GM21737 (cell line): ENCODE measurements around the gene ZMYM3.

Experiments used
- ATAC-seq: cut with Tn5 transposase; IDR thresholded peaks from one replicate; pipeline ENCODE4 v1.9.1; 2021; ENCODE audit warnings: mild to moderate bottlenecking, moderate library complexity; ENCODE audit not compliant: unreplicated experiment

ZMYM3 gene

DNA sequence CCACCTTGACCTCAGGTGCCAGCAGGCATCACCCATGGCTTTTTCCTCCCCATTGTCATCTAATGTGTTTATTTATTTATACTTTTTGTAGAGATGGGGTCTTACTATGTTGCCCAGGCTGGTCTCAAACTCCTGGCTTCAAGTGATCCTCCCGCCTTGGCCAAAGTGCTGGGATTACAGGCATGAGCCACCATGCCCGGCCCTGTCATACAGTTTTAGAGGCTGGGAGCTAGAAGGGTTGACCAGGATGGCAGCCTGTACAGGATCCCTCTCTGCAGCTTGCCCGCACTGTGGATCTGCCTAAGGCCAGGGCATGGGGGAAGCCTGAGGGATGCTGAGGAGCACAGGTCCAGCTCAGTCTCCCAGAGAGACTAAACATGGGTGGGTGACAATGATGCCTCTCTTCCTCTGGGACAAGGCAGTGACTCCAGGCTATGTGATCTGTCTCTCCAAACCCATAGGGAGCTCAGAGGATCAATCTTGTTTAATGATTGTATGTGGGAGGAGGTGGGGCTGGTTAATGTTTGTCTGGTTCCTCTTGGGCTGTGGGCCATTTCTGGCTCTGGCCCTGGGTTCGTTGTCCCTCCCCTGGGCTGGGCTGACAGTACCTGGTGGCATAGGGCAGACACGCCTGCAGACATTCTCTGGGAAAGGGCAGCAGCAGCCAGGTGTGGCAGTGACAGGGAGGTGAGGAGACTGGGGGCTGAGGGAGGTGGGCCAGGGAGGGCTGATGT is 39.2 kb downstream of the ZMYM3 start:
- no peak for ATAC-seq

GRCh38 chrX:71214152-71214551 is 39.8 kb downstream of the ZMYM3 start:
- ATAC-seq, result no peak

DNA sequence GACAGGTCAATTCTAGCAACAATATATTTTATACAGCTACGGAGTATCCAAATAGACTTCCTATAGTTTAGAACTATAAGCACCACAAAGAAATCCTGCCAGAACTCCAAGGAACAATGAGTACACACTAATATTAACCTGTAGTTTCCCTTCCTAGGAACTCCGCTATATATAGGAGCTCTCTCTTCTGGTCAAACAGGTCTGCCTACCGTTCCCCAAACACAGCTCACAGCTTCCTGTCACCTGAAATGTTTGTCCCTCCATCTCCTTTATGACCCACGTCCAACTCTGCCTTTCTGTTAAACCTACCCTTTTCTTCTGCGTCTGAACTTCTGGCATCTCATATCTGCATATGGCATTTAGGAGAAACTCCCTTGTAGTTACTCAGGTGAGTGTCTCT is 41.4 kb downstream of the ZMYM3 start:
- no peak for ATAC-seq

GRCh38 chrX:71210816-71211215 is 43.1 kb downstream of the ZMYM3 start:
- no peak for ATAC-seq

DNA sequence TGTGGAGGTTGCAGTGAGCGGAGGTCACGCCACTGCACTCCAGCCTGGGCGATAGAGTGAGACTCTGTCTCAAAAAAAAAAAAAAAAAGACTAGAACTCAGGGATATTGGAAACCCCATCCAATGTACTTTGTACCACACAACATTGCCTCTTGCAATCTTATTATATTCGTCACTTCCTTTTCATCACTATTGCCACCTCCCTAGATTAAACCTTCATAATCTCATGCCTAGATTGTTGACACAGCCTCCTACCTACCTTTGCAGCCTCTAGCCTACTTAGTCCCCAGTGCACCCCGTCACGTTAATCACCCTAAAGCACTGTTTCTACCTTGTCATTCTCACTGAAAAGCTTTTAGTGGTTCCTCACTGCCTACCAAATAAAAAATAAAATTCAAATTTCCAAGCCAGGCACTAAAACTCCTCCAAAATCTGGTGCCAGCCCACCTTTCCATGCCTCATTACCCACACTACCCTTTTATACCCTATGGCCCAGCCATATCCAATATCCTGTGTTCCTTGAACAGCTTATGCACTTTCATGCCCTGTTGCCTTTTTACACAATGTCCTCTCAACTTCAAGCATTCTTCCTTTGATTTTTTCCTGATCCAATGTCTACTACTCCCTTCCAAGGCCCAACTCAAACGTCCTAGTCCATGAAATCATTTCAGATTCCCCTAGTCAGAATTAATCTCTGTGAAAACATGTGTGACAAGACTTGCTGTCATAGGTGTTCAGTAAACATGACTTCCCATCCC is 54.5 kb downstream of the ZMYM3 start:
- ATAC-seq, result no peak

- peak; percentile 69 for ATAC-seq
These were observed 55.9 kb downstream of the ZMYM3 start for GRCh38 chrX:71198066-71198465.

DNA sequence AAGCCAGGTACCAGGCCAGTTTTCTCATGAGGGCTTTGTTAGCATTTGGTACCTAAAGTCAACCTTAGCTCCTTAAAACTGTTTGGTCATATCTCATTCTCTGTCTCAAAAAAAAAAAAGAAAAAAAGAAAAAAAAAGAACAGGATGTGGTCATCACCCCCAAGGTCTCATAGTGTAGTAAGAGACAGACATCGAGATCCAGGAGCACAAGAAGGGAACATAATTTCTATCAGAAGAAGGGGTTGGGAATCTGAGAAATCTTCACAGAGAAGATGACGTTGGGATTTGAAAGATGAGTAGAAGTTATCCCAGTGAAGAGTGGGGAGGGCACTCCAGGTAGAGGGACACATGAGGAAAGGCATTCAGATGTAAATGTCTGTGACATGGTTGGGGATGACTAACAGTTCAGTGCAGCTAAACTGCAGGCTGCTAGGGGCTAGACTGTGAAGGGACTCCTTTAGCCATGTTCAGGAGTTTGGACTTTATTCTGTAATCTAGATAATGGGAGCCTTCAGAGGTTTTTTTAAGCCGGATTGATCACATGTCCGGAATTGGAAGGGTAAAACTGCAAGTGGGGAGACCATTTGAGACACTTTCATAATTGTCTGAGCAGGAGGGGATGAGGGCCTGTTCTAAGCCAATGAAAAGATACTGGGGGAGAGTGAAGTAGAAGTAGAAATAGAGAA is 57.8 kb downstream of the ZMYM3 start:
- ATAC-seq, result no peak

GRCh38 chrX:71191248-71191647 is 62.7 kb downstream of the ZMYM3 start:
- ATAC-seq, result no peak
